ENCODE measurements around the gene NT5DC4. TPM values are rescaled to one million over a fixed set of nuclear protein-coding genes. Genes with fewer than 3 reads are reported as not detected.

NT5DC4 gene
- total and polyA plus RNA-seq, 2 of the 8 experiments (the other 6 are each of a cell fraction or from before 2014, with no cell fraction given): not detected

DNA sequence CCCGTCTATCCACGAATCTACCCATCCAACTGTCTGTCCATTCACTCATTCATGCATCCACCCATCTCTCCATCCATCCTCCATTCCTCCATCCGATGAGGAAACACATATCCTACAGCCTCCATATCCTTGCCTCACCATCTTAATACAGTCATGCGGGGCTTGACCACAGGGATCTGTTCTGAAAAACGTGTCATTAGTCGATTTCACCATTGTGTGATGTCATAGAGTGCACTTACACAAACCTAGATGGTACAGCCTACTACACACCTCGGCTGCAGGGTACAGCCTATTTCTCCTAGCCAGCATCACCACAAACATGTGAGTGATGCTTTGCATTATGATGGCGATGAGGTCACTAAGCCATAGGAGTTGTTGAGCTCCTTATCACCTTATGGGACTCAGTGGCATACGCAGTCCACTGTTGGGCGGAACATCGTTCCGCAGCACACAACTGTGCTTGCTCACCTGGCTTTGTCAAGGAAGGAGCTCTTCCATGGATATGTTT is 1.9 kb upstream of the NT5DC4 start:
- H2AK5ac ChIP-seq (ENCODE audit: low read depth, low read length): no peak overlapping the region
- no peak overlapping the region for H3K9ac ChIP-seq (replicated peaks in 1 of 4; ENCODE audit: extremely low read depth in 1 of 4, low read depth in 3 of 4, low read length in 3 of 4)
- no peak overlapping the region for H4K5ac ChIP-seq (ENCODE audit: insufficient read length, low read depth, low read length)
- WGBS, 2 experiments (ENCODE audit: extremely low coverage in 1 of 2, insufficient coverage in 1 of 2, insufficient read length in 1 of 2, insufficient replicate concordance in 2 of 2, low coverage in 1 of 2, low lambda C conversion rate in 2 of 2, missing lambda C conversion rate in 1 of 2): 77% methylated on average over 12 of the region's 12 CpGs; no CpG with 5 or more reads in 1 of the 2 experiments
- H3K23me2 ChIP-seq (ENCODE audit: low read depth, low read length): no peaks in the 10 kb centered on the region
- no peak overlapping the region for H2AFZ ChIP-seq (ENCODE audit: low read length)
- H3K23ac ChIP-seq (ENCODE audit: insufficient read length): no peak overlapping the region
- no peak overlapping the region for H3K27ac ChIP-seq (ENCODE audit: low read depth, low read length)
- no peak overlapping the region for H2BK20ac ChIP-seq (ENCODE audit: low read length)
- no peak overlapping the region for H2BK15ac ChIP-seq (ENCODE audit: low read length)
- no peak overlapping the region for H3K4me2 ChIP-seq (ENCODE audit: insufficient read depth in 1 of 2, low read depth in 2 of 2, low read length in 2 of 2)
- H2BK120ac ChIP-seq (replicated peaks; ENCODE audit: low read depth, low read length): no peak overlapping the region
- H3K56ac ChIP-seq (replicated peaks; ENCODE audit: insufficient read length, low read depth, low read length): no peak overlapping the region
- no peak for TF ChIP-seq CREB1 (IDR thresholded peaks at IDR 0.05)
- no peak for TF ChIP-seq BRCA1 (IDR thresholded peaks at IDR 0.05; ENCODE audit: low read depth, low read length)
- no peak for TF ChIP-seq GABPA (IDR thresholded peaks at IDR 0.05; ENCODE audit: borderline replicate concordance, insufficient read depth, low read length)
- no peak for TF ChIP-seq NRF1 (IDR thresholded peaks at IDR 0.05; ENCODE audit: low read depth, low read length)
- TF ChIP-seq USF2 (IDR thresholded peaks at IDR 0.05; ENCODE audit: low read length): no peak
- no peak for TF ChIP-seq KDM1A (IDR thresholded peaks at IDR 0.05; ENCODE audit: borderline replicate concordance, low read length)
- TF ChIP-seq SIN3A (conservative IDR thresholded peaks at IDR 0.05 in 1 of 2, IDR thresholded peaks at IDR 0.05 in 1 of 2; ENCODE audit: low read depth in 1 of 2, low read length in 2 of 2): no peak
- TF ChIP-seq RFX5 (IDR thresholded peaks at IDR 0.05; ENCODE audit: borderline replicate concordance, low read depth, low read length): no peak
- TF ChIP-seq POLR2A (IDR thresholded peaks at IDR 0.05; ENCODE audit: control extremely low read depth in 1 of 2, low read depth in 2 of 2, low read length in 2 of 2): no peak
- TF ChIP-seq E2F6 (IDR thresholded peaks at IDR 0.05): no peak
- ChIA-PET CTCF (ENCODE audit: partially characterized antibody) (interaction anchor here (1.1 kb wide), 1 partner anchor 221 kb away, joined by 3 read pairs; no protein-coding TSS in a partner anchor), POLR2A (ENCODE audit: partially characterized antibody) (no interaction called here)
- no peak overlapping the region for H2BK12ac ChIP-seq (ENCODE audit: low read depth, low read length)
- no peak overlapping the region for H3K14ac ChIP-seq (ENCODE audit: insufficient read length)
- H4K20me1 ChIP-seq (replicated peaks in 1 of 2; ENCODE audit: control insufficient read depth in 1 of 2, insufficient read depth in 2 of 2, low read length in 2 of 2): no peaks in the 10 kb centered on the region
- no peaks in the 10 kb centered on the region for H3K27me3 ChIP-seq (replicated peaks in 1 of 4; ENCODE audit: control insufficient read depth in 3 of 4, extremely low read depth in 1 of 4, insufficient read depth in 3 of 4, low read length in 3 of 4)
- H3K36me3 ChIP-seq (ENCODE audit: control insufficient read depth in 2 of 4, insufficient read depth in 4 of 4, low read length in 3 of 4): no peaks in the 10 kb centered on the region
- H4K91ac ChIP-seq (replicated peaks; ENCODE audit: insufficient read length, low read length): no peak overlapping the region
- FAIRE-seq: no peak
- no peak overlapping the region for H3K18ac ChIP-seq (ENCODE audit: extremely low read depth, low read length)
- no peaks in the 10 kb centered on the region for H3K79me1 ChIP-seq (ENCODE audit: low read depth, low read length)
- no peaks in the 10 kb centered on the region for H3K4me1 ChIP-seq (replicated peaks in 1 of 4; ENCODE audit: control insufficient read depth in 3 of 4, insufficient read depth in 4 of 4, low read length in 3 of 4)
- no peaks in the 10 kb centered on the region for H3K79me2 ChIP-seq (ENCODE audit: control insufficient read depth in 1 of 2, insufficient read depth in 2 of 2, low read length in 2 of 2)
- no peak overlapping the region for H3K4me3 ChIP-seq (ENCODE audit: extremely low read depth in 1 of 4, insufficient read depth in 2 of 4, low read depth in 3 of 4, low read length in 4 of 4)
- no peak overlapping the region for H2BK5ac ChIP-seq (ENCODE audit: low read depth, low read length)
- no peak overlapping the region for H3K4ac ChIP-seq (replicated peaks; ENCODE audit: insufficient read length, low read depth, low read length)
- H4K8ac ChIP-seq (ENCODE audit: extremely low read depth, insufficient read depth, low read length): no peak overlapping the region
- no peaks in the 10 kb centered on the region for H3K9me3 ChIP-seq (ENCODE audit: insufficient read depth in 2 of 2, low read depth in 1 of 2, low read length in 1 of 2)
- DNase-seq (ENCODE audit: low read depth in 1 of 2, low spot score in 2 of 2): no peak

All from H1 (cell line).